HuH-7.5 (cell line): Measurements from ENCODE around the gene GRK3.
"Not testable (repeated sequence)": the region's sequence is repeated elsewhere in the genome, so short reads cannot be mapped to it uniquely, and the experiment has no call there.

Source experiments
- DNase-seq: peaks from one replicate; pipeline ENCODE4 v3.0.0; 2011; ENCODE audit warnings: low spot score

GRK3 gene

GRCh38 chr22:25698978-25699377 lies 134.5 kb downstream of the GRK3 start:
- no peak for DNase-seq

DNA sequence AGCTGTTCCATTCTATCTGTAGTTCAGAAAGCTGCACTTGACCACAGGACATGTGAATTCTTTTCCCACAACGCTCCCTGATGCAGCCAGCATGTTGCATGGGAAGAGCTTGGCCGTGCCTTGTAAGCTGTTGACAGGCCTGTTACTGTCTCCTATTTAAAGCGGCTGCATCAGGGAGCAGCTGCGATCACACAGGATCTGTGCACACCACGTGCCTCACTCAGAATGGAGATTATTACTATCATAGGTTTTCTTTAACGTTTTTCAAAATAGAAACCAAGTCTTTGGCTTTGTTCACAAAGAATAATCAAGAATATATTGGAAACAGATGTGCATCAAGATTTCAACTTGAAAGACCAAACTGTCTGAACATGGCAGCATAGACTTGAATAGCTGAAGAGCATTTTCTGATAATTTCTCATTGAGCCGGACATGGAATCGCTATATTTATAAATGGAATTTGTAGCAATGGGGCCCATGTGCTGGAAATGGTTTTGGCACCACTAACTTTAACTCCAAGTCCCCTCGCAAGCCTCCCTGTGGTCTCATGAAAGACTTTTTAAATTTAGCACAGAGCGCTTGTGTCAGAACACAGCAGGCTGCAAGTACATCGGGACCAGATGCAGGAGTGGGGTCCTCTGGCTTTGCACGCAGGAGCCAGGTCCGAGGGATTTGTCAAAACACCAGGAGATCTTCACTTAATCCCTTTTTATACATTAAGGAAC lies 136.7 kb downstream of the GRK3 start:
- DNase-seq: no peak

DNA sequence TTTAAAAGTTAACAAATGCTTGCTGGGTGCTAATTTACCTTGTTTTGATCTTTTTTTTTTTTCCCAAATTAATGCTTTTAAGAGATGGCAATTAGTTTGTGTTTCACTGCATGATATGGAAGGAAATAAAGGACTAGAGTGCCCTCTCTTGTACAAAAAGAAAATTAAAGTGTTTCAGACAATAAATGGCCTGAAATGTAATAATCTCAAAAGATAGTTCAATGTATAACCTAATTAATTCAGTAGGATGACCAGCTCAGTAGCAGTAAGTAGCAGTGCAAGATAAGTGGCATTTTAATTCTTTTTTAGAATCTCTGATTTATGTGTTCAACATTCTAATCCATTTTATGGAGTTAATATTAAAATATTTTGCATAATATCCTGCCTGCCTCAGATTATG lies 137.6 kb downstream of the GRK3 start:
- DNase-seq: no peak

DNA sequence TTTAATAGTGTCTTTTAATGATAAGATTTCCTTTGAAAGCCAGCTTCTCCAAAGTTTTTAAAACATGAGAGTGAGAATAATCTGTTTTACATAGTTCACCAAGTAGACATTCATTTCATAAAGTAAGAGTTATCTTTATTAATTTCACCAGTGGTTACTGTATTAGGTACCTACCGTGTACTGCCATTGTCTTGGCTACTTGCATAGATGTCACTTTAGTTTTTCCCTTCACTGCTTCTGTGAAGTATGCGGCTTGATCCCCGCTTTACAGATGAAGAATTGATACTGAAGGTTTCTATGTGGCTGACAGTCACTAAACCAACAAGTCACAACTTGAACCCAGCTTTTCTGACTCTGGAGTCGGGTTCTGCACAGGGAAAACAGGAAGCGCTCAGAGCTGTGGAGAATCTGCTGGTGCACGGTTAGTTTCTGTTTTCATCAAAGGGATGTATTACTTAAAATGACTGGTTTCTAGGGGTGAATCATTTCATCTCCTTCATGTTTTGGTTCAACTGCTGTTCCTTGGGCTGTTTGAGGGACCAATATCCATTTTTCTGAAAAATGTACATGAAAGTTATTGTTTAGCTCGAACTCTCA lies 138.2 kb downstream of the GRK3 start:
- DNase-seq: no peak

- no peak for DNase-seq
These were observed 140.2 kb downstream of the GRK3 start for GRCh38 chr22:25704701-25705100.

DNA sequence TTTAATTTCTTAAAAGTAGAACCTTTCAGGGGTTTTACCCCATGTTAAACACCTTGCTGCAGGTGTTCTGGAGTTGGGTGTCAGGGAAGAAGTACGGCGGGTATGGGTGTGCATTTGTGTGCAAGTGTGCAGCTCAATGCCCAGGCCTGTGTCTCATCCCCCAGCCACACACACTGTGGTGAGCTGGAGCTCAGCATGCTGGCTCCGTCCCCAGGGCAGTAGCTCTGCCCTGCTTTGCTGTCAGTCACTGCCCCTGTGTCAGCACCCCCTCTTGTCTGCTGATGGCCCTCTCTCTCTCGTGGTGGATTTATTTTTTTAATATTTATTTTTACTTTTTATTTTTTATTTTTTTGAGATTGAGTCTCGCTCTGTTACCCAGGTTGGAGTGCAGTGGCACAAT lies 141.7 kb downstream of the GRK3 start:
- DNase-seq: no peak

GRCh38 chr22:25708430-25708829 lies 144.0 kb downstream of the GRK3 start:
- DNase-seq: not testable (repeated sequence)

- no peak for DNase-seq
These were observed 145.3 kb downstream of the GRK3 start for GRCh38 chr22:25709758-25710157.

DNA sequence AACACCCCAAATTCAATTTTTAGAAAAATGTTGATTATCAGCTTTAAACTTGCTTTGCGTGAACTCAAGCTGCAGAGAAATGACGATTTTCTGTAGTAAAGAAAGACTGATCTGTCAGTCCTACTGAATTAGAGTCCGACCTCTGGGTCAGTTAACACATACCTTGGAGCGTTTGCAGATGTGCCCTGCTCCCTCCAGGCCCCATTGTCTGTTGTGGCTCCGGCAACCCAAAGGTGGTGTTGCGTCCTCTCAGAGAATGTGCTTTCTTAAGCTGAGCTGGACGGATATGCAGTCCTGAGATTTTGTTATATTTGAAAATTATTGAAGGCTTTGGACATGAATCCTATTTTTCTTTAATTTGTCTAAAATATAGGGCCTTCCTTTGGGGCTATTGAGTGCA lies 146.0 kb downstream of the GRK3 start:
- DNase-seq: no peak

GRCh38 chr22:25711491-25711890 lies 147.0 kb downstream of the GRK3 start:
- DNase-seq: no peak

GRCh38 chr22:25712661-25713400 lies 148.4 kb downstream of the GRK3 start:
- DNase-seq: no peak

DNA sequence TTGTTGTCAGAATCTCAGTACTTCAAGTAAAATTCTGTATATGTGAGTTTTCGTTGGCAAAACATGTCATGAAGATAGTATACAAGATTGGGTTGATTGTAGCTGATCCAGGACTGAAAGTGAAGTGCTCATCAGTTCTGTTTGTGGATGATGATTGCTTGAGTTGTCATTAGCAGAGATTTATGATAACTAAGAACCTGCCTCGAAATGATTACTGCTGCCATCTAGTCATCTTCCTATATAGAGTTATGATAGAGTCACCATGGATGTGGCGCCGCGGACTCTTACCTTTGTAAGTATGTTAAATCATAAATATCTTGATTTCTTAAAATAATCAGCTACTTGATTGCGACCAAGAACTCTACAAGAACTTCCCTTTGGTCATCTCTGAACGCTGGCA lies 149.6 kb downstream of the GRK3 start:
- DNase-seq: no peak

- DNase-seq: no peak
These were observed 150.3 kb downstream of the GRK3 start for GRCh38 chr22:25714739-25715138.

GRCh38 chr22:25716637-25717036 lies 152.2 kb downstream of the GRK3 start:
- DNase-seq: no peak

DNA sequence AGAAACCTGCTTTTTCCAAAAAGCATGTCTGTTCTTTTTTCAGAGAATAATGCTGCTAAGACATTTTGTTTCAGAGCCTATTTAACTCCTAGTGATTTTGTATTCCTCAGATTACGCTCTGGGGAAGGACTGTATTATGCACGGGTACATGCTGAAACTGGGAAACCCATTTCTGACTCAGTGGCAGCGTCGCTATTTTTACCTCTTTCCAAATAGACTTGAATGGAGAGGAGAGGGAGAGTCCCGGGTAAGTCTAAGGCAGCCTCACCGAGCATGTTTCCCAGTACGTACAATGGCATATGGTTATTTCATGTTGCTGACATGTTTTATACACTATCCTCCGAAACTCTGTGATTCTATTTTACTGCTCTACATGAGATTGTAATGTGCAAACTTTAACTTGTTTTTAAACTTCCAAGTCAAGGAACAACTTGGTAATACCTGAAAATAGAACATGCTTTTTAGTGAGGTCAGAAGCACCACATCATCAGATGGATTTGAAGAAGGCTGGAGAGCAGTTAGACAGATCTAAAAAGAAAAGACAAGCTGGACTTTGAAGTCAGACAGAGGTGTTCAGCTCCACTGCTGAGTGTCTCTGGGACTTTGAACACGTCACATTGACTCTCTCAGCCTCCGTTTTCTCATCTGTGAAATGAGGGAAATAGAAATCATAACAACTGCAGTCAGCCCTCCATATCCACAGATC lies 153.8 kb downstream of the GRK3 start:
- no peak for DNase-seq

DNA sequence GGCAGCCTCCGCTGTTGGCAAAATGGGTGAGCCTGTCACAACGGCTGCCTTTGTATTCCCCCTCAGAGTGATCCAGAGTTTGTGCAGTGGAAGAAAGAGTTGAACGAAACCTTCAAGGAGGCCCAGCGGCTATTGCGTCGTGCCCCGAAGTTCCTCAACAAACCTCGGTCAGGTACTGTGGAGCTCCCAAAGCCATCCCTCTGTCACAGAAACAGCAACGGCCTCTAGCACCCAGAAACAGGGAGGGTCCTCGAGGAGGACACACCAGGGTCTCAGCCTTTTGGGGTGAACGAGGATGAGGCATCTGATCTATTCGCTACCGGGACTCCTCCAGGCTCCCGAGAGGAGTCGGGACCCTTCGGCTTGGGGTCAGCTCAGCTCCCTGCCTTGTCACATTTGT lies 157.7 kb downstream of the GRK3 start:
- DNase-seq: no peak

- DNase-seq: no peak
These were observed 158.2 kb downstream of the GRK3 start for GRCh38 chr22:25722626-25723025.

GRCh38 chr22:25726241-25726640 lies 161.8 kb downstream of the GRK3 start:
- DNase-seq: no peak

- DNase-seq: no peak
These were observed 163.6 kb downstream of the GRK3 start for GRCh38 chr22:25728071-25728470.

DNA sequence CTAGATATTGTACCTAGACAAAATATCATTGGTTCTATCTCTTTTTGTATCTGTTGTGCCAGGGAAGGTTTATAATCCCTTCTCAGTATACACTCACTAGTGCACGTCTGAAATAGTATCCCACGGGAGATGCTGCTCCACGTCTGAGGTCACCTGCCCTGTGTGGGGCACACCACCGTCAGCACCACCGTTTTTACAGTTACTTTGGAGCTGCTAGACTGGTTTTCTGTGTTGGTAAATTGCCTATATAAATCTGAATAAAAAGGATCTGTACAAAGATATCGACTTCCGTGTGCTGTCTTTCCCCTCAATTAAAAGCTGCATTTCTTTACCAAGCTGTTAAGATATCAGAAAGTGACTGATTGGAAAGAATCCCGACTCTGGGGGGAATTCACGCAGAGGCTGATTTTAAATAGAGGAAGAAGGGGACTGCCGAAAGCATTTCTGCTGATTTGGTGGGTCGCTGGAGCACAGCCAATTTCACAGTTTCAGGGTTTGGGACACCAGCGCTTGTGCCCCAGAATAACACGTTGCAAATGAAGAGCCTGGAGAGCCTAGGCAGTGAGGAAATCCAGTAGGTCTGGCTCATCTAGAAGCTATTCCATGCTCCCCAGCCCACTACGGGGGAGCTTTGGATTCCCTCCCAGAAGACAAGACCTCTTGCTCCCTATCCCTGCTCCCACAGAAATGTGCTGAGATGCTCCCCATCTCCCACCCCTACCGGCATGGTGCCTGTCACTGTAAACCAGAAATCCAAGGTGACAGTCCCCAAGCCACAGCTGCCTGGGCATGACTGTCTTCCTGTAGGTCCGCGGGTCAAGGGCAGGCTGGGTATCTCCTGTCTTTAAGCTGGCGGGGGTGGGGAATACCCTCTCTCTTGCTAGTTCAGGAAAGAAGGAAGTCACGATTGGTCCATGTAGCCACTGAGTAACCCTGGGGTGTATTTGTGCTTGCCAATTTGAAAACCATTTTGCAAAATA lies 164.8 kb downstream of the GRK3 start:
- DNase-seq: no peak

DNA sequence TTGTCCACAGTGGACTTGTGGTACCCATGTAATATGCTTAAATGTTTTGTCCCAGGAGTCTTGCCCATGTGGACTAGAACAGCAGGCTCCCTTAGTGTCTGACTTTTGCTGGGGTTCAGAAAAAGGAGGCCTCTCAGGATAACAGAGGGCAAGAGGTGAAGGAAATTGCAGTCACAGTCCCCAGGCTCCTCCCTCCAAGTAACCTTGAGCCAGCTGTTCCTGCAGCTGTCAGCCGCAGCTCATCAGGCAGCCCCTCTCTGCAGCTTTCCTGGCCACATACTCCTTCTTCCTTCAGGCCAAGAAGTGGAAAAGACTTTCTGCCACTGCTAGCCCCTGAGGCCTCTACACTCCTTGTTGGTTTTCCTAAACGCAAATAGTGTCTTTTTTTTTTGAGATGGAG lies 171.2 kb downstream of the GRK3 start:
- DNase-seq: no peak
